PC-3 (cell line): ENCODE results near the gene KCNQ1. TPM values are rescaled to one million over a fixed set of nuclear protein-coding genes. Genes with fewer than 3 reads are reported as not detected.

Experiments used
- ATAC-seq: fragments of 200-7000 bp; cut with Tn5 transposase; 2 replicates; pipeline ENCODE4 v1.9.1; 2020; ENCODE audit warnings: mild to moderate bottlenecking, moderate library complexity
- BruUV-seq: library from RNA; stranded (reverse); fragments of 400-500 nt; replicated peaks from 2 replicates; lab custom pipeline; 2021; lab: Mats Ljungman, UMichigan
- CTCF ChIA-PET: fragments of 300-600 bp; sonication (Branson Sonifier 250); formaldehyde crosslinking; loops from one replicate; lab custom pipeline; 2022; ENCODE audit warnings: antibody characterized with exemption; lab: Charles Lee
- POLR2A ChIA-PET: fragments of 300-600 bp; sonication (Branson Sonifier 250); formaldehyde crosslinking; loops from one replicate; lab custom pipeline; 2022; ENCODE audit warnings: antibody characterized with exemption; ENCODE audit not compliant: unreplicated experiment; lab: Charles Lee
- DNase-seq: peaks from one replicate; pipeline ENCODE4 v3.0.0-alpha.2; 2015
- H2AFZ ChIP-seq: fragments of 300-600 bp; sonication (generic); 2 replicates; pipeline ENCODE4 v1.6.0; 2016; ENCODE audit warnings: antibody characterized with exemption, low read length
- H3F3A ChIP-seq: fragments of 300-600 bp; sonication (generic); one replicate; pipeline ENCODE4 v1.6.0; 2017; ENCODE audit warnings: antibody characterized with exemption, low read length, control low read depth, mild to moderate bottlenecking; ENCODE audit not compliant: unreplicated experiment
- H3K27ac ChIP-seq: fragments of 300-600 bp; sonication (generic); 2 replicates; pipeline ENCODE4 v1.5.1; 2016; ENCODE audit warnings: mild to moderate bottlenecking, low read length
- H3K27me3 ChIP-seq: fragments of 300-600 bp; sonication (generic); 2 replicates; pipeline ENCODE4 v1.6.1; 2016; ENCODE audit warnings: low read length, mixed read lengths
- H3K36me3 ChIP-seq: fragments of 300-600 bp; sonication (generic); 2 replicates; pipeline ENCODE4 v1.6.1; 2016; ENCODE audit warnings: low read depth, mixed run types, low read length, mixed read lengths
- H3K4me1 ChIP-seq: fragments of 300-600 bp; sonication (generic); 2 replicates; pipeline ENCODE4 v1.5.1; 2016; ENCODE audit warnings: low read length; ENCODE audit not compliant: insufficient read depth
- H3K4me2 ChIP-seq: fragments of 300-600 bp; sonication (generic); 2 replicates; pipeline ENCODE4 v1.6.0; 2016; ENCODE audit warnings: low read length
- H3K4me3 ChIP-seq: fragments of 300-600 bp; sonication (generic); 2 replicates; pipeline ENCODE4 v1.5.1; 2016; ENCODE audit warnings: mild to moderate bottlenecking, low read length, mixed read lengths
- H3K79me2 ChIP-seq: fragments of 300-600 bp; sonication (generic); 2 replicates; pipeline ENCODE4 v1.6.1; 2017; ENCODE audit warnings: low read length, mixed read lengths
- H3K9ac ChIP-seq: fragments of 300-600 bp; sonication (generic); 2 replicates; pipeline ENCODE4 v1.6.0; 2016; ENCODE audit warnings: mild to moderate bottlenecking, low read length
- H3K9me2 ChIP-seq: fragments of 300-600 bp; sonication (generic); replicated peaks from 2 replicates; pipeline ENCODE4 v1.6.1; 2016; ENCODE audit warnings: mixed run types, low read length, mixed read lengths
- H3K9me3 ChIP-seq: fragments of 300-600 bp; sonication (generic); 2 replicates; pipeline ENCODE4 v1.6.1; 2016; ENCODE audit warnings: low read length, mixed read lengths
- H4K20me1 ChIP-seq: fragments of 300-600 bp; sonication (generic); 2 replicates; pipeline ENCODE4 v1.6.1; 2016; ENCODE audit warnings: low read length, mixed read lengths
- EZH2 ChIP-seq: fragments of 300-600 bp; sonication (generic); IDR thresholded peaks from one replicate; pipeline ENCODE4 v1.6.1; 2017; ENCODE audit warnings: antibody characterized with exemption, mild to moderate bottlenecking, low read length; ENCODE audit not compliant: unreplicated experiment
- EZH2phosphoT487 ChIP-seq: fragments of 300-600 bp; sonication (generic); IDR thresholded peaks from 2 replicates; pipeline ENCODE4 v1.6.1; 2018; ENCODE audit warnings: mild to moderate bottlenecking, antibody characterized with exemption, low read length, borderline replicate concordance
- intact Hi-C: fragments of 100-400 bp; cut with micrococcal nuclease; formaldehyde crosslinking; loops from 2 replicates; pipeline ENCODE4 v1.9.0; 2023
- total RNA-seq: library from RNA; depleted of rRNA; stranded (reverse); fragments of >200 nt; gene quantifications from 2 replicates; pipeline ENCODE4 v1.2.3, GENCODE V29; 2014
- TF ChIP-seq, protein P1 (sequence below): fragments of 300-600 bp; sonication (generic); conservative IDR thresholded peaks from 2 replicates; pipeline ENCODE4 v1.5.1; 2017; ENCODE audit warnings: antibody characterized with exemption, low read depth, mild to moderate bottlenecking, low read length

KCNQ1 gene
- total RNA-seq, 1 experiment from 2014 or later: 0.40 TPM

DNA sequence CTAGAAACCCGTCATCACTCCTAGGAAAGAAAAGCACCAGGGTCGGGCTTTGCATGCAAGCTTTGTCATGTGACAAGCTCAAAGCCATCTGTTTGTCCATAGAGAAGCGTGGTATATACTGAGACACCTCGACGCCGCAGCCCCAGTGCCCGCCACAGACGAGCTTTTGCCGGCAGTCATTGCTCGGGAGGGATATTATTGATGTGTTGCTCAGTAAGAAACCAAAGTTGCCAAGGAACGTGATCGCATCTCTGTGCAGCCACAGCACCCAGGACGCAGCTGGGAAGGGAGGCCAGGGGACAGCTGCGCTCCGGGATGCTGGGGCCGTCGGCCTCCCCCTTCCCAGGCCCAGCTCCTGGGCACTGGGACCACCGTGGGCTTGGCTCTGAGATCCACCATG lies 344.5 kb downstream of the KCNQ1 start:
- no peak overlapping the region for H3K27ac ChIP-seq
- no peak overlapping the region for H3K4me2 ChIP-seq
- ATAC-seq (no peak), DNase-seq (no peak)
- H3K4me3 ChIP-seq: no peak overlapping the region
- no peak overlapping the region for H3K9ac ChIP-seq
- no TSS peak for BruUV-seq
- ChIA-PET CTCF (no interaction called here), POLR2A (interaction anchor here (0.7 kb wide), 1 partner anchor 29 kb away, joined by 4 read pairs; no protein-coding TSS in a partner anchor)
- H2AFZ ChIP-seq: no peak overlapping the region
- no peaks in the 10 kb centered on the region for H3K27me3 ChIP-seq
- no peaks in the 10 kb centered on the region for H3K9me3 ChIP-seq
- no peaks in the 10 kb centered on the region for H3K36me3 ChIP-seq
- TF ChIP-seq, protein P1, sequence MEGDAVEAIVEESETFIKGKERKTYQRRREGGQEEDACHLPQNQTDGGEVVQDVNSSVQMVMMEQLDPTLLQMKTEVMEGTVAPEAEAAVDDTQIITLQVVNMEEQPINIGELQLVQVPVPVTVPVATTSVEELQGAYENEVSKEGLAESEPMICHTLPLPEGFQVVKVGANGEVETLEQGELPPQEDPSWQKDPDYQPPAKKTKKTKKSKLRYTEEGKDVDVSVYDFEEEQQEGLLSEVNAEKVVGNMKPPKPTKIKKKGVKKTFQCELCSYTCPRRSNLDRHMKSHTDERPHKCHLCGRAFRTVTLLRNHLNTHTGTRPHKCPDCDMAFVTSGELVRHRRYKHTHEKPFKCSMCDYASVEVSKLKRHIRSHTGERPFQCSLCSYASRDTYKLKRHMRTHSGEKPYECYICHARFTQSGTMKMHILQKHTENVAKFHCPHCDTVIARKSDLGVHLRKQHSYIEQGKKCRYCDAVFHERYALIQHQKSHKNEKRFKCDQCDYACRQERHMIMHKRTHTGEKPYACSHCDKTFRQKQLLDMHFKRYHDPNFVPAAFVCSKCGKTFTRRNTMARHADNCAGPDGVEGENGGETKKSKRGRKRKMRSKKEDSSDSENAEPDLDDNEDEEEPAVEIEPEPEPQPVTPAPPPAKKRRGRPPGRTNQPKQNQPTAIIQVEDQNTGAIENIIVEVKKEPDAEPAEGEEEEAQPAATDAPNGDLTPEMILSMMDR: no peak
- TF ChIP-seq EZH2: no peak
- TF ChIP-seq EZH2phosphoT487: no peak
- H3K79me2 ChIP-seq: no peaks in the 10 kb centered on the region
- intact Hi-C loops: no loop called here
- no peaks in the 10 kb centered on the region for H4K20me1 ChIP-seq
- H3K9me2 ChIP-seq: no peaks in the 10 kb centered on the region
- H3K4me1 ChIP-seq: no peaks in the 10 kb centered on the region
- H3F3A ChIP-seq: no peaks in the 10 kb centered on the region

- DNase-seq (no peak), ATAC-seq (no peak)
- H3K4me3 ChIP-seq: no peak overlapping the region
- ChIA-PET CTCF (no interaction called here), POLR2A (interaction anchor here (0.7 kb wide), 1 partner anchor 28 kb away, joined by 4 read pairs; no protein-coding TSS in a partner anchor)
- H3F3A ChIP-seq: no peaks in the 10 kb centered on the region
- no peak overlapping the region for H3K27ac ChIP-seq
- no peak overlapping the region for H3K4me2 ChIP-seq
- no peak overlapping the region for H2AFZ ChIP-seq
- no peaks in the 10 kb centered on the region for H4K20me1 ChIP-seq
- H3K9me2 ChIP-seq: no peaks in the 10 kb centered on the region
- H3K79me2 ChIP-seq: no peaks in the 10 kb centered on the region
- no peak overlapping the region for H3K9ac ChIP-seq
- H3K4me1 ChIP-seq: no peaks in the 10 kb centered on the region
- H3K27me3 ChIP-seq: no peaks in the 10 kb centered on the region
- H3K36me3 ChIP-seq: no peaks in the 10 kb centered on the region
- no TSS peak for BruUV-seq
- no peaks in the 10 kb centered on the region for H3K9me3 ChIP-seq
- TF ChIP-seq EZH2phosphoT487: no peak
- TF ChIP-seq, protein P1: no peak
- TF ChIP-seq EZH2: no peak
- intact Hi-C loops: no loop called here
Observed at GRCh38 chr11:2789791-2790567, 345.2 kb downstream of the KCNQ1 start.

DNA sequence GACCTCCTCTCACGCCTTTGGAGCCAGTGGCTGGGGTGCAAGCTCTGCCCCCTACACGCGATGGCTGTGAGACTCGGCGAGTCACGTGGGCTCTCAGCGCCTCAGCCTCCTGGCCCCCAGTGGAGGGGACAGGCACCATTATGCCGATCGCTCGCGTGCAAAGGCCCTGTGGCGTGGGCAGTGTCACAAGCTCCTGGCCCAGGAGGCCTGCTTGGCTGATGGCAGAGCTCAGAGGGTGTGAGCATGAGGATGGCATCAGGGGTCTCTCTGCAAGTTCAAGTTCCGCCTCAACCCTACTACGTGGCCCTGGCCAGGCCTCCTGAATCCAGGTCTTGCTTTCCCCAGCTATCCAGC lies 345.7 kb downstream of the KCNQ1 start:
- Histone ChIP-seq H3K9me3 (no peaks in the 10 kb centered on the region), H3K27me3 (no peaks in the 10 kb centered on the region), H3K4me1 (no peaks in the 10 kb centered on the region), H2AFZ (no peak overlapping the region), H3K36me3 (no peaks in the 10 kb centered on the region), H3K27ac (no peak overlapping the region), H4K20me1 (no peaks in the 10 kb centered on the region), H3K9ac (no peak overlapping the region), H3K79me2 (no peaks in the 10 kb centered on the region), H3K4me2 (no peak overlapping the region), H3K9me2 (no peaks in the 10 kb centered on the region), H3F3A (no peaks in the 10 kb centered on the region), H3K4me3 (no peak overlapping the region)
- ChIA-PET CTCF (no interaction called here), POLR2A (no interaction called here)
- DNase-seq (no peak), ATAC-seq (no peak)
- intact Hi-C loops: no loop called here
- TF ChIP-seq, protein P1: no peak
- TF ChIP-seq EZH2phosphoT487 (no peak), EZH2 (no peak)
- no TSS peak for BruUV-seq
